ENCODE data around the gene SERTAD4. TPM values are rescaled to one million over a fixed set of nuclear protein-coding genes. Genes with fewer than 3 reads are reported as not detected.
"Not testable (repeated sequence)": the region's sequence is repeated elsewhere in the genome, so short reads cannot be mapped to it uniquely, and the experiment has no call there.

Gene SERTAD4
- total and polyA plus RNA-seq, 2 experiments from 2014 or later, result 0.97 to 1.0 TPM

DNA sequence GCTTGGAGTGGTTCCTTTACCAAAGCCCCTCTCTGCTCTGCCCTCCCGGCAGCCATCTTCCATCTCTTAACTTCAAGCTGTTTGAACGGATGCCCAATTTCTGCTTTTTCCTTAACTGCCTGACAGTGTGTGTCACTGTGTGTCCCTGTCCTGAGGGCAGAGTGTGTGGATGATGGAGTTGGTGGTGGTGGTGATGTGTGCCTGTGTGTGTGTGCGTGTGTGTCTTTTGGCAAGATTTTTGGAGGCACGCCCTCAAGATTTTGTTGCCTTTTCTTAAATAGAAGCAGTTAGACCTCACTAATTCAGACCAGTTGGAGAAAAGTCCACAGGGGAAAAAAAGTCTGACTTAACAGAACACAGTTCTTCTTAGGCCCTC is 30.3 kb downstream of the SERTAD4 start:
- Histone ChIP-seq H3K27me3 (replicated peaks; ENCODE audit: insufficient read depth) (no peaks in the 10 kb centered on the region), H3K27ac (peak overlapping the region; percentile 56), H2AFZ (peak overlapping the region; percentile 57), H3K4me2 (ENCODE audit: unreplicated experiment) (peak overlapping the region; percentile 57), H3K9me2 (ENCODE audit: insufficient read depth) (no peaks in the 10 kb centered on the region), H3K9ac (0 out of 2 replicates have a peak overlapping the region, but pooled peaks have one; percentile 33), H4K20me1 (ENCODE audit: insufficient read depth) (no peaks in the 10 kb centered on the region), H3K4me1 (ENCODE audit: insufficient read depth) (peaks cover 58% of the 10 kb centered on the region), H3K4me3 (peak overlapping the region; percentile 26; the same call in 1 of the 2 replicates), H3F3A (ENCODE audit: insufficient read depth) (peaks cover 54% of the 10 kb centered on the region), H3K36me3 (ENCODE audit: low read depth) (no peaks in the 10 kb centered on the region), H3K79me2 (ENCODE audit: insufficient read depth) (no peaks in the 10 kb centered on the region), H3K9me3 (ENCODE audit: low read depth) (no peaks in the 10 kb centered on the region)
- no peak for TF ChIP-seq EZH2 (IDR thresholded peaks at IDR 0.05; ENCODE audit: insufficient read depth, poor library complexity, severe bottlenecking)
- TF ChIP-seq EZH2phosphoT487 (IDR thresholded peaks at IDR 0.05; ENCODE audit: insufficient read depth, low read depth), result no peak
- WGBS, 2 experiments (ENCODE audit: low coverage in 1 of 2, low lambda C conversion rate in 2 of 2, missing lambda C conversion rate in 2 of 2), result 18 to 28% methylated on average over 4 of the region's 4 CpGs
- in situ Hi-C loops (cut with MboI), result no loop called here
- no peak for DNase-seq

GRCh38 chr1:210263963-210264362 is 31.4 kb downstream of the SERTAD4 start:
- no peak overlapping the region for H3K4me2 ChIP-seq (ENCODE audit: unreplicated experiment)
- H3K9ac ChIP-seq, result no peak overlapping the region
- H3K4me1 ChIP-seq (ENCODE audit: insufficient read depth), result peaks cover 56% of the 10 kb centered on the region
- no peaks in the 10 kb centered on the region for H3K79me2 ChIP-seq (ENCODE audit: insufficient read depth)
- DNase-seq, result no peak
- H3K4me3 ChIP-seq, result no peak overlapping the region
- no peaks in the 10 kb centered on the region for H4K20me1 ChIP-seq (ENCODE audit: insufficient read depth)
- in situ Hi-C loops (cut with MboI), result no loop called here
- H2AFZ ChIP-seq, result no peak overlapping the region
- no peak overlapping the region for H3K27ac ChIP-seq
- H3K9me3 ChIP-seq (ENCODE audit: low read depth), result no peaks in the 10 kb centered on the region
- no peaks in the 10 kb centered on the region for H3K27me3 ChIP-seq (replicated peaks; ENCODE audit: insufficient read depth)
- no peaks in the 10 kb centered on the region for H3K36me3 ChIP-seq (ENCODE audit: low read depth)
- H3K9me2 ChIP-seq (ENCODE audit: insufficient read depth), result no peaks in the 10 kb centered on the region
- TF ChIP-seq EZH2phosphoT487 (IDR thresholded peaks at IDR 0.05; ENCODE audit: insufficient read depth, low read depth) (no peak), EZH2 (IDR thresholded peaks at IDR 0.05; ENCODE audit: insufficient read depth, poor library complexity, severe bottlenecking) (no peak)
- peaks cover 47% of the 10 kb centered on the region for H3F3A ChIP-seq (ENCODE audit: insufficient read depth)

DNA sequence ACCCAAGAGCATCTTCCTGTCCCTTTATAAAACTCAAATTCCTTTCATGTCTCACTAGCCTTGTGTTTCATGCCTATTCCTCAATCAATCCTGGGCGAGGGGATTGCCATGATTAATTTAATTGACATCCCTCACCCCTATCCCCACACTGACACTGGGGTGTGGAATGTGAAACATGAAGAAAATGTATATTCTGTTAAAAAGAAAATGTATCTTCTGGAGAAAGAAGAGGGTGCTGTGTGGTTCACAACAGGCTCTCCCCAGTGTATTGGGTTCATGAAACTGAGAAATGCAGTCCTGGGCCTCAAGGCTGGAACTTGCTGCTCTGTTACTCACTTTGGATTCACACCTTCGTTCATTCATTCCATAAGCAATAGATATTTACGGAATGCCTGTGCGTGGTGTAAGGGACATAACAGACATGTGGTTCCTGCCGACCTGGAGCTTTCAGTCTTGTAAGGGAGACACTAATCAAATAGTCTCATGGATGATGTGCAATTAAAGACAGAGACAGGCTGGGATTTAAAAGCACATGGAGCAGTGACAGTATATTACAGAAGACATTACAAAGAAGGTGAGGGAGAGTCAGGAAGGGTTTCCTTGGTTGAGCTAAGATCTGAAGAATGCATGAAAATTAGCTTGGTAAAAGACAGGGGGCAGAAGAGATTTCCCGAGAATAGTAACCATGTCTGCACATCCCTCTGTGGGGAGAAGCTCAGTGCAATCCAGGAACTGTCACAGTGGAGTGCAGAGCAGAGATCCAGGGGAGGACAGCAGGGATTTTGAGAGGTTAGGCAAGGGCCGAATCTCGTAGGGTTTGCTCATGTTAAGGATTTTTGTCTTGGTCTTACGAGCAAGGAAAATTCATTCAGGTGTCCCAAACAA is 32.1 kb downstream of the SERTAD4 start:
- Histone ChIP-seq H3K27ac (no peak overlapping the region), H3K79me2 (ENCODE audit: insufficient read depth) (no peaks in the 10 kb centered on the region), H3K36me3 (ENCODE audit: low read depth) (no peaks in the 10 kb centered on the region), H3K4me2 (ENCODE audit: unreplicated experiment) (peak overlapping the region; percentile 9), H2AFZ (no peak overlapping the region), H3K9ac (no peak overlapping the region), H4K20me1 (ENCODE audit: insufficient read depth) (no peaks in the 10 kb centered on the region), H3K27me3 (replicated peaks; ENCODE audit: insufficient read depth) (no peaks in the 10 kb centered on the region), H3K4me1 (ENCODE audit: insufficient read depth) (peaks cover 50% of the 10 kb centered on the region), H3K9me3 (ENCODE audit: low read depth) (no peaks in the 10 kb centered on the region), H3K4me3 (no peak overlapping the region), H3F3A (ENCODE audit: insufficient read depth) (peaks cover 41% of the 10 kb centered on the region), H3K9me2 (ENCODE audit: insufficient read depth) (no peaks in the 10 kb centered on the region)
- WGBS, 2 experiments (ENCODE audit: low coverage in 1 of 2, low lambda C conversion rate in 2 of 2, missing lambda C conversion rate in 2 of 2), result 59 to 62% methylated on average over 9 of the region's 9 CpGs
- TF ChIP-seq EZH2phosphoT487 (IDR thresholded peaks at IDR 0.05; ENCODE audit: insufficient read depth, low read depth), result no peak
- TF ChIP-seq EZH2 (IDR thresholded peaks at IDR 0.05; ENCODE audit: insufficient read depth, poor library complexity, severe bottlenecking), result no peak
- in situ Hi-C loops (cut with MboI), result no loop called here
- peak; percentile 49 for DNase-seq

GRCh38 chr1:210265392-210265955 is 32.9 kb downstream of the SERTAD4 start:
- H3K27me3 ChIP-seq (replicated peaks; ENCODE audit: insufficient read depth); H3K9me2 ChIP-seq (ENCODE audit: insufficient read depth); H3K4me3 ChIP-seq; H4K20me1 ChIP-seq (ENCODE audit: insufficient read depth); H3K9ac ChIP-seq; in situ Hi-C loops (cut with MboI); H2AFZ ChIP-seq; H3K36me3 ChIP-seq (ENCODE audit: low read depth); H3K79me2 ChIP-seq (ENCODE audit: insufficient read depth); H3K9me3 ChIP-seq (ENCODE audit: low read depth): not testable (repeated sequence)
- H3K4me1 ChIP-seq (ENCODE audit: insufficient read depth), result peaks cover 43% of the 10 kb centered on the region
- peak overlapping the region; percentile 71 for H3K27ac ChIP-seq
- H3F3A ChIP-seq (ENCODE audit: insufficient read depth), result peaks cover 33% of the 10 kb centered on the region
- DNase-seq, result peak; percentile 62
- peak overlapping the region; percentile 21 for H3K4me2 ChIP-seq (ENCODE audit: unreplicated experiment)
- whole genome bisulfite sequencing, 2 experiments (ENCODE audit: low coverage in 1 of 2, low lambda C conversion rate in 2 of 2, missing lambda C conversion rate in 2 of 2), result 37 to 39% methylated on average over 4 of the region's 4 CpGs

All from GM23248 (cell line).